HFFc6 (cell line): Measurements from ENCODE around the gene HSPA2. TPM values are rescaled to one million over a fixed set of nuclear protein-coding genes. Genes with fewer than 3 reads are reported as not detected.
A peak's percentile ranks its signal among the peaks of the same experiment; 100 is the strongest.

Source experiments
- DNase-seq: peaks from one replicate; pipeline ENCODE4 v3.0.0-alpha.2; 2018
- H3K27ac Mint-ChIP-seq: 2 replicates; pipeline ENCODE4 v1.8.0; 2020; ENCODE audit warnings: mild to moderate bottlenecking, mixed read lengths
- H3K27me3 Mint-ChIP-seq: 2 replicates; pipeline ENCODE4 v1.8.0; 2021; ENCODE audit warnings: mild to moderate bottlenecking, moderate library complexity, mixed read lengths; ENCODE audit not compliant: insufficient read depth
- H3K36me3 Mint-ChIP-seq: 2 replicates; pipeline ENCODE4 v1.8.0; 2021; ENCODE audit warnings: low read depth, mixed read lengths
- H3K4me1 Mint-ChIP-seq: 2 replicates; pipeline ENCODE4 v1.8.0; 2020; ENCODE audit warnings: low read depth, mixed read lengths
- H3K4me3 Mint-ChIP-seq: 2 replicates; pipeline ENCODE4 v1.8.0; 2020; ENCODE audit warnings: mild to moderate bottlenecking, moderate library complexity, mixed read lengths
- H3K9me3 Mint-ChIP-seq: 2 replicates; pipeline ENCODE4 v1.8.0; 2020; ENCODE audit warnings: mild to moderate bottlenecking, mixed read lengths
- total RNA-seq, 6 experiments: library from RNA; stranded (reverse); fragmentation: NEBNext Ultra II Directional; extraction: Animal tissue kit (Norgen Biotek cat#: 25700); gene quantifications; 2 replicates in 1 of 6; 3 replicates in 5 of 6; pipeline ENCODE4 v1.2.3, GENCODE V29; 2021
- TF ChIP-seq, protein P1 (sequence below): fragments of 200-600 bp; sonication (generic); IDR thresholded peaks from 2 replicates; pipeline ENCODE4 v1.5.0; 2021; ENCODE audit warnings: antibody characterized with exemption, mild to moderate bottlenecking

The HSPA2 gene
- total RNA-seq, 6 experiments from 2014 or later = 5.6 to 9.6 (median 9.2) TPM

GRCh38 chr14:64518229-64518628 is 22.3 kb upstream of the HSPA2 start:
- Mint-ChIP-seq H3K4me1 (peaks cover 40% of the 10 kb centered on the region), H3K27ac (no peak overlapping the region), H3K4me3 (no peak overlapping the region), H3K9me3 (no peaks in the 10 kb centered on the region), H3K36me3 (no peaks in the 10 kb centered on the region), H3K27me3 (no peaks in the 10 kb centered on the region)
- TF ChIP-seq, protein P1, sequence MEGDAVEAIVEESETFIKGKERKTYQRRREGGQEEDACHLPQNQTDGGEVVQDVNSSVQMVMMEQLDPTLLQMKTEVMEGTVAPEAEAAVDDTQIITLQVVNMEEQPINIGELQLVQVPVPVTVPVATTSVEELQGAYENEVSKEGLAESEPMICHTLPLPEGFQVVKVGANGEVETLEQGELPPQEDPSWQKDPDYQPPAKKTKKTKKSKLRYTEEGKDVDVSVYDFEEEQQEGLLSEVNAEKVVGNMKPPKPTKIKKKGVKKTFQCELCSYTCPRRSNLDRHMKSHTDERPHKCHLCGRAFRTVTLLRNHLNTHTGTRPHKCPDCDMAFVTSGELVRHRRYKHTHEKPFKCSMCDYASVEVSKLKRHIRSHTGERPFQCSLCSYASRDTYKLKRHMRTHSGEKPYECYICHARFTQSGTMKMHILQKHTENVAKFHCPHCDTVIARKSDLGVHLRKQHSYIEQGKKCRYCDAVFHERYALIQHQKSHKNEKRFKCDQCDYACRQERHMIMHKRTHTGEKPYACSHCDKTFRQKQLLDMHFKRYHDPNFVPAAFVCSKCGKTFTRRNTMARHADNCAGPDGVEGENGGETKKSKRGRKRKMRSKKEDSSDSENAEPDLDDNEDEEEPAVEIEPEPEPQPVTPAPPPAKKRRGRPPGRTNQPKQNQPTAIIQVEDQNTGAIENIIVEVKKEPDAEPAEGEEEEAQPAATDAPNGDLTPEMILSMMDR = no peak
- DNase-seq = no peak

- no peak for DNase-seq
- Mint-ChIP-seq H3K4me3 (no peak overlapping the region), H3K36me3 (peaks cover 8% of the 10 kb centered on the region), H3K9me3 (no peaks in the 10 kb centered on the region), H3K27me3 (no peaks in the 10 kb centered on the region; the same call in 1 of the 2 replicates), H3K27ac (peak overlapping the region; percentile 29; the same call in 1 of the 2 replicates), H3K4me1 (peaks cover 29% of the 10 kb centered on the region)
- TF ChIP-seq, protein P1 = no peak
These were observed 19.8 kb upstream of the HSPA2 start for GRCh38 chr14:64520699-64521098.

DNA sequence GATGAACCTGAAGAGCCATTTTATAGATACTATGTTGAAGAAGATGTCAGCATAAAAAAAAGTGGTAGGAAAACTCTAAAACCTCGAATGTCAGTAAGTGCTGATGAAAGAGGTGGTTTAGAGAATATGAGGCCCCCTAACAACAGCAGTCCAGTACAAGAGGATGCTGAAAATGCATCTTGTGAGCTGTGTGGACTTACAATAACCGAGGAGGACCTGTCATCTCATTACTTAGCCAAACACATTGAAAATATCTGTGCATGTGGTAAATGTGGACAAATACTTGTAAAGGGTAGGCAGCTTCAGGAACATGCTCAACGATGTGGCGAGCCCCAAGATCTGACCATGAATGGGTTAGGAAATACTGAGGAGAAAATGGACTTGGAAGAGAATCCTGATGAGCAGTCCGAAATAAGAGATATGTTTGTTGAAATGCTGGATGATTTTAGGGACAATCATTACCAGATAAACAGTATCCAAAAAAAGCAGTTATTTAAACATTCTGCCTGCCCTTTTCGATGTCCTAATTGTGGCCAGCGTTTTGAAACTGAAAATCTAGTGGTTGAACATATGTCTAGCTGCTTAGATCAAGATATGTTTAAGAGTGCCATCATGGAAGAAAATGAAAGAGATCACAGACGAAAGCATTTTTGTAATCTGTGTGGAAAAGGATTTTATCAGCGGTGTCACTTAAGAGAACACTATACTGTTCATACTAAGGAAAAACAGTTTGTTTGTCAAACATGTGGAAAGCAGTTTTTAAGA is 17.8 kb upstream of the HSPA2 start:
- H3K27me3 Mint-ChIP-seq = no peaks in the 10 kb centered on the region; the same call in 1 of the 2 replicates
- TF ChIP-seq, protein P1 = no peak
- no peaks in the 10 kb centered on the region for H3K9me3 Mint-ChIP-seq
- DNase-seq = no peak
- peaks cover 18% of the 10 kb centered on the region for H3K36me3 Mint-ChIP-seq
- H3K27ac Mint-ChIP-seq = no peak overlapping the region
- peaks cover 19% of the 10 kb centered on the region; the same call in 1 of the 2 replicates for H3K4me1 Mint-ChIP-seq
- no peak overlapping the region for H3K4me3 Mint-ChIP-seq

GRCh38 chr14:64525354-64525753 is 15.2 kb upstream of the HSPA2 start:
- TF ChIP-seq, protein P1 = no peak
- H3K9me3 Mint-ChIP-seq = no peaks in the 10 kb centered on the region

GRCh38 chr14:64531567-64531966 is 9.0 kb upstream of the HSPA2 start:
- H3K4me1 Mint-ChIP-seq = peaks cover 27% of the 10 kb centered on the region
- TF ChIP-seq, protein P1 = no peak
- H3K27me3 Mint-ChIP-seq = no peaks in the 10 kb centered on the region
- no peaks in the 10 kb centered on the region for H3K9me3 Mint-ChIP-seq
- no peak for DNase-seq
- H3K4me3 Mint-ChIP-seq = no peak overlapping the region
- no peak overlapping the region for H3K27ac Mint-ChIP-seq
- peaks cover 18% of the 10 kb centered on the region for H3K36me3 Mint-ChIP-seq

More at GRCh38 chr14:64525354-64525753, 15.2 kb upstream of the HSPA2 start:
- H3K4me3 Mint-ChIP-seq = no peak overlapping the region
- no peak overlapping the region; the same call in 1 of the 2 replicates for H3K27ac Mint-ChIP-seq
- DNase-seq = no peak
- peaks cover 37% of the 10 kb centered on the region for H3K4me1 Mint-ChIP-seq
- H3K27me3 Mint-ChIP-seq = no peaks in the 10 kb centered on the region; the same call in 1 of the 2 replicates
- peaks cover 31% of the 10 kb centered on the region for H3K36me3 Mint-ChIP-seq
